Measurements from ENCODE around the gene PGBD4.
"Not testable (repeated sequence)": the region's sequence is repeated elsewhere in the genome, so short reads cannot be mapped to it uniquely, and the experiment has no call there.

PGBD4 gene

DNA sequence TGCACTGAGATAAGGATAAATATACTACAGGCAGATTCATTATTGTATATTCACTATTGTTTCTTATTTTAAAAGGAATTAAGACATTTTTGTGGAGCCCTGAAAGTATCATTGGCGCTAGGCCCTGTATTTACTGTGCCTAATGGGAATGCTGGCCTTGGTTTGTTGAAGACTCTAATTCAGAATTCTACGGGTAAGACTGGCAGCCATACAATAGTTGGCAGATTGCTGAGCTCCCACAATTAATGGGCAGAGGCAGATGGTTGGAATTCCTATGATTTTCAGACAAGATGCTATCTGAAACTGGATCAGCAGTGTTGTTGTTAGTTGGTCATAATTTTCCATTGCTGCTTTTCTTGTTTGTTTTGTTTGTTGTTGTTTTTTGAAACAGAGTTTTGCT, 14.7 kb downstream of the PGBD4 start:
- TF ChIP-seq MYC (IDR thresholded peaks at IDR 0.05; ENCODE audit: low read depth, low read length) (no peak), POLR2A (IDR thresholded peaks at IDR 0.05; ENCODE audit: extremely low read depth, insufficient read length) (no peak)
- TF ChIP-seq, protein P1, sequence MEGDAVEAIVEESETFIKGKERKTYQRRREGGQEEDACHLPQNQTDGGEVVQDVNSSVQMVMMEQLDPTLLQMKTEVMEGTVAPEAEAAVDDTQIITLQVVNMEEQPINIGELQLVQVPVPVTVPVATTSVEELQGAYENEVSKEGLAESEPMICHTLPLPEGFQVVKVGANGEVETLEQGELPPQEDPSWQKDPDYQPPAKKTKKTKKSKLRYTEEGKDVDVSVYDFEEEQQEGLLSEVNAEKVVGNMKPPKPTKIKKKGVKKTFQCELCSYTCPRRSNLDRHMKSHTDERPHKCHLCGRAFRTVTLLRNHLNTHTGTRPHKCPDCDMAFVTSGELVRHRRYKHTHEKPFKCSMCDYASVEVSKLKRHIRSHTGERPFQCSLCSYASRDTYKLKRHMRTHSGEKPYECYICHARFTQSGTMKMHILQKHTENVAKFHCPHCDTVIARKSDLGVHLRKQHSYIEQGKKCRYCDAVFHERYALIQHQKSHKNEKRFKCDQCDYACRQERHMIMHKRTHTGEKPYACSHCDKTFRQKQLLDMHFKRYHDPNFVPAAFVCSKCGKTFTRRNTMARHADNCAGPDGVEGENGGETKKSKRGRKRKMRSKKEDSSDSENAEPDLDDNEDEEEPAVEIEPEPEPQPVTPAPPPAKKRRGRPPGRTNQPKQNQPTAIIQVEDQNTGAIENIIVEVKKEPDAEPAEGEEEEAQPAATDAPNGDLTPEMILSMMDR (IDR thresholded peaks at IDR 0.05; ENCODE audit: low read depth, low read length), result no peak
- TF ChIP-seq, protein P2, sequence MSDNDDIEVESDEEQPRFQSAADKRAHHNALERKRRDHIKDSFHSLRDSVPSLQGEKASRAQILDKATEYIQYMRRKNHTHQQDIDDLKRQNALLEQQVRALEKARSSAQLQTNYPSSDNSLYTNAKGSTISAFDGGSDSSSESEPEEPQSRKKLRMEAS (IDR thresholded peaks at IDR 0.05; ENCODE audit: low read depth, low read length), result no peak
- DNase-seq (ENCODE audit: low read depth), result no peak

DNA sequence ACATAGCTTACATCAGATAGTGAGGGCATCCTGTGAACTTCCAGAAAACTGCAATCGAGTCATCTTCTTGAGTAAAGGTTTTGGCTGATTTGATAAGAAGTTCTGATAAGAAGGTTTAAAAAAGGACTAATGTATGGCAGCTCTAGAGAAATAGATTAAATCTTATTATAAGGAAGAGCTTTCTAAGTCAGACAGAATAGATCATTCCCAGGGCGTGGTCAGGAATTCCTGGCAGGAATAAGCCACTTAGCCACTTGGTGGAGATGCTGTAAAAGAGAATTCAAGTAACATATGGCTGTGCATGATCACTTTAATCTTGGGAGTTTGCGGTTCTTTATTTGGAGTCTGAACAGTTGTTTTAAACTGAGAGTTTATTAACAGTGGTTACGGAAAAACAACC, 17.4 kb downstream of the PGBD4 start:
- H3K4me3 ChIP-seq (ENCODE audit: low read depth, low read length), result no peak overlapping the region
- no peak for DNase-seq (ENCODE audit: low read depth)
- TF ChIP-seq, protein P1 (IDR thresholded peaks at IDR 0.05; ENCODE audit: low read depth, low read length), result no peak
- TF ChIP-seq MYC (IDR thresholded peaks at IDR 0.05; ENCODE audit: low read depth, low read length) (no peak), POLR2A (IDR thresholded peaks at IDR 0.05; ENCODE audit: extremely low read depth, insufficient read length) (no peak)
- TF ChIP-seq, protein P2 (IDR thresholded peaks at IDR 0.05; ENCODE audit: low read depth, low read length), result no peak

More for the DNA sequence above, 14.7 kb downstream of the PGBD4 start:
- H3K4me3 ChIP-seq (ENCODE audit: low read depth, low read length), result no peak overlapping the region

DNA sequence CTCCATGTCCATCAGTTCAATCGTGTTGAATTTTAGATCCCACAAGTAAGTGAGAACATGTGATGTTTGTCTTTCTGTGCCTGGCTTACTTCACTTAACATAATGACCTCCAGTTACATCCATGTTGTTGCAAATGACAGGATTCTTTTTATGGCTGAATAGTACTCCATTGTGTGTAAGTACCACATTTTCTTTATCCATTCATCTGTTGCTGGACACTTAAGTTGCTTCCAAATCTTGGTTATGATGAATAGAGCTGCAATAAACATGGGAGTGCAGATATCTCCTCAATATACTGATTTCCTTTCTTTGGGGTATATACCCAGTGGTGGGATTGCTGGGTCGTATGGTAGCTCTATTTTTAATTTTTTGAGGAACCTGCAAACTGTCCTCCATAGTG, 18.5 kb downstream of the PGBD4 start:
- DNase-seq (ENCODE audit: low read depth); H3K4me3 ChIP-seq (ENCODE audit: low read depth, low read length): not testable (repeated sequence)

DNA sequence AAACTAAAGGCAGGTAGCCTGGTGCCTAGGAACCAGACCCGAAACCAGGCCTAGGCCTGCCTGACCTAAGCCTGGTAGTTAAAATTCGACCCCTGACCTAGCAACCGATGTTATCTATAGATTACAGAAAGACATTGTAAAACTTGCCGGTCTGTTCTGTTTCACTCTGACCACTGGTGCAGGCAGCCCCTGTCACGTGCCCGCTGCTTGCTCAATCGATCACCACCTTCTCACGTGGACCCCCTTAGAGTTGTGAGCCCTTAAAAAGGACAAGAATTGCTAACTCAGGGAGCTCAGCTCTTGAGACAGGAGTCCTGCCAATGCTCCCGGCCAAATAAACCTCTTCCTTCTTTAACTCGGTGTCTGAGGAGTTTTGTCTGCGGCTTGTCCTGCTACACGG, 19.9 kb downstream of the PGBD4 start:
- not testable (repeated sequence) for DNase-seq (ENCODE audit: low read depth); H3K4me3 ChIP-seq (ENCODE audit: low read depth, low read length)

DNA sequence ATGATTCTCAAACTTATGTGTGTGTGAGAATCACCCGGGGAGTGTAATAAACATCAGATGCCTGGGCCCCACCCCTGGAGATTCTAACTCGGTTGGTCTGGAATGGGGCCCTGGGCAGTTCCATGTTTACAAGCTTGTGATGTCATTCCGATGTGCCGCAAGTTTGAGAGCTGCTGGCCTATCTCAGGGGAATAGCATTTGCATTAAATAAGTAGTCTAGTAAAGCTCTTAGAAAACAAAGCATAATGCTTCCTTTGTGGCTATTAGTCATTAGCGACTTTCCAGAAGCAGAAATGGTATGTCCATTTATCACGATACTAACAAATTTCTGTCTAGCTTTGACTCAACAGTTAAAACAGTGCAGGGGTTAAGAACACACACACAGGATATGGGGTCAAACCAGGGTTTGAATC, 20.9 kb downstream of the PGBD4 start:
- TF ChIP-seq, protein P1 (IDR thresholded peaks at IDR 0.05; ENCODE audit: low read depth, low read length), result no peak
- TF ChIP-seq POLR2A (IDR thresholded peaks at IDR 0.05; ENCODE audit: extremely low read depth, insufficient read length) (no peak), MYC (IDR thresholded peaks at IDR 0.05; ENCODE audit: low read depth, low read length) (no peak)
- TF ChIP-seq, protein P2 (IDR thresholded peaks at IDR 0.05; ENCODE audit: low read depth, low read length), result no peak
- no peak for DNase-seq (ENCODE audit: low read depth)
- no peak overlapping the region for H3K4me3 ChIP-seq (ENCODE audit: low read depth, low read length)

DNA sequence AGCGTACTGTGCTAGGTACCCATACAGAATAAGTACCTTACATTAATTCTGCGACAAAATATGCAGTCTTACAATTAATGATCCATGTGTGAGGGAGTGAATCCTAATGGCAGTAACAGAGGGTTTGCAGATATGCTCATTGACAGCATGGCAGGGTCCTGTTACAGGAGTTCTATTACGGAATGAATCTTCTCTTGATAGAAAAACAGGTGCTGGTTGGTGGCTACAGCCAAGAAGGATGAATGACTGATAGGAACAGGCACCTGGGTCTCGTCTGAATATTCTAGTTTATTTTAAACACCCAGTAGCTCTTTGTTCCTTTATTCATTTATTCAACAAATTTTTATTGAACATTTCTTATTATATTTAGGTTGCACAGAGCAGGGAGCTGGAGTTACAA, 22.8 kb downstream of the PGBD4 start:
- H3K4me3 ChIP-seq (ENCODE audit: low read depth, low read length), result no peak overlapping the region
- no peak for DNase-seq (ENCODE audit: low read depth)
- TF ChIP-seq POLR2A (IDR thresholded peaks at IDR 0.05; ENCODE audit: extremely low read depth, insufficient read length), result no peak
- TF ChIP-seq, protein P2 (IDR thresholded peaks at IDR 0.05; ENCODE audit: low read depth, low read length), result no peak
- no peak for TF ChIP-seq MYC (IDR thresholded peaks at IDR 0.05; ENCODE audit: low read depth, low read length)
- TF ChIP-seq, protein P1 (IDR thresholded peaks at IDR 0.05; ENCODE audit: low read depth, low read length), result no peak

DNA sequence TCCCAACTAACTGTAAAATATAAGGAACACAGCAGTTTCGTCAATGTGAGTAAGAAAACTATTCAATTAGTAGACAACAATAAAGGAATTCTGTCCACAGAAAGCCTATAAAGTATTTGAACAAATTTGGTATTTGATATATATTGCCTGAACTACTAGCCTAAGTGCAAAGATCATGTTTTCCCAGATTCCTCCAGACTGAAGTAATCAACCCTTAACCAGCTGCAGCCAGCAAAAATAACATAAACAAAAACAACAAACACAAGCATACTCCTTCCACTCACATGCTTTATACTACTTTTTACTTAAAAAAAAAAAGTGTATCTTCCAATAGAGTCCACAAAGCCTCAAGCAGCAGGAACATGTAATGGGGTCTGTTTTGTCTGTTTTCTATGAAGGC, 24.1 kb downstream of the PGBD4 start:
- no peak for DNase-seq (ENCODE audit: low read depth)
- no peak for TF ChIP-seq MYC (IDR thresholded peaks at IDR 0.05; ENCODE audit: low read depth, low read length)
- TF ChIP-seq, protein P2 (IDR thresholded peaks at IDR 0.05; ENCODE audit: low read depth, low read length), result no peak
- TF ChIP-seq, protein P1 (IDR thresholded peaks at IDR 0.05; ENCODE audit: low read depth, low read length), result no peak
- TF ChIP-seq POLR2A (IDR thresholded peaks at IDR 0.05; ENCODE audit: extremely low read depth, insufficient read length), result no peak
- no peak overlapping the region for H3K4me3 ChIP-seq (ENCODE audit: low read depth, low read length)

Data from NB4 (cell line).